GM12892 (cell line): ENCODE data around the gene ZNF79. TPM values are rescaled to one million over a fixed set of nuclear protein-coding genes. Genes with fewer than 3 reads are reported as not detected.
A peak's percentile ranks its signal among the peaks of the same experiment; 100 is the strongest.

Experiments
- DNase-seq: peaks from one replicate; pipeline ENCODE4 v3.0.0; 2011; ENCODE audit not compliant: insufficient read length
- FAIRE-seq: peaks from 2 replicates; lab custom pipeline; 2011; peaks lifted over from hg19 to GRCh38; lab: Jason Lieb, UNC
- POLR2A ChIP-seq: IDR thresholded peaks from 2 replicates; pipeline ENCODE4 v1.6.1; 2011; ENCODE audit warnings: low read depth, low read length, control low read depth
- POLR2AphosphoS5 ChIP-seq: IDR thresholded peaks from 2 replicates; pipeline ENCODE4 v1.6.1; 2011; ENCODE audit warnings: low read depth, low read length, control low read depth
- TAF1 ChIP-seq: IDR thresholded peaks from 2 replicates; pipeline ENCODE4 v1.6.1; 2011; ENCODE audit warnings: low read depth, mild to moderate bottlenecking, control low read depth, low read length, borderline replicate concordance
- polyA plus RNA-seq: library from polyadenylated mRNA; unstranded; fragments of >200 nt; gene quantifications from one replicate; pipeline ENCODE4 v1.2.1, GENCODE V29; 2012; ENCODE audit warnings: missing spikeins, inconsistent platforms; ENCODE audit not compliant: missing spikeins

The ZNF79 gene
- 4.2 TPM for polyA plus RNA-seq

- TF ChIP-seq POLR2A (peak; percentile 92), TAF1 (peak; percentile 75), POLR2AphosphoS5 (peak; percentile 90)
- DNase-seq (peak; percentile 95), FAIRE-seq (peak; percentile 95)
These were observed at the start of gene ZNF79 for GRCh38 chr9:127423934-127424675. Gene ZNF79, plus strand, starts transcription at chr9:127424382. Its CDS starts 406 bp downstream, at chr9:127424788.

GRCh38 chr9:127380479-127380878 lies 43.7 kb upstream of the ZNF79 start:
- no peak for FAIRE-seq
- TF ChIP-seq POLR2AphosphoS5 (no peak), TAF1 (no peak), POLR2A (no peak)
- DNase-seq: no peak

- FAIRE-seq: no peak
- TF ChIP-seq POLR2AphosphoS5 (no peak), POLR2A (no peak), TAF1 (no peak)
- no peak for DNase-seq
These were observed 41.6 kb upstream of the ZNF79 start for GRCh38 chr9:127382541-127382940.

GRCh38 chr9:127384016-127384730 lies 40.0 kb upstream of the ZNF79 start:
- DNase-seq: no peak
- FAIRE-seq: no peak
- TF ChIP-seq TAF1 (no peak), POLR2AphosphoS5 (no peak), POLR2A (no peak)

- FAIRE-seq (no peak), DNase-seq (no peak)
- TF ChIP-seq TAF1 (no peak), POLR2AphosphoS5 (no peak), POLR2A (no peak)
These were observed 39.3 kb upstream of the ZNF79 start for GRCh38 chr9:127384901-127385300.

- TF ChIP-seq POLR2A (no peak), POLR2AphosphoS5 (no peak), TAF1 (no peak)
- FAIRE-seq: no peak
- no peak for DNase-seq
These were observed 37.9 kb upstream of the ZNF79 start for GRCh38 chr9:127386249-127386648.

GRCh38 chr9:127386981-127387380 lies 37.2 kb upstream of the ZNF79 start:
- TF ChIP-seq POLR2AphosphoS5: no peak
- TF ChIP-seq POLR2A: no peak
- FAIRE-seq (no peak), DNase-seq (no peak)

- no peak for FAIRE-seq
- TF ChIP-seq TAF1 (no peak), POLR2A (no peak), POLR2AphosphoS5 (no peak)
- DNase-seq: no peak
These were observed 35.9 kb upstream of the ZNF79 start for GRCh38 chr9:127388037-127388855.

- DNase-seq (no peak), FAIRE-seq (no peak)
These were observed 35.3 kb upstream of the ZNF79 start for GRCh38 chr9:127388856-127389238.

GRCh38 chr9:127389381-127390247 lies 34.6 kb upstream of the ZNF79 start:
- no peak for FAIRE-seq
- TF ChIP-seq POLR2A (no peak), TAF1 (no peak), POLR2AphosphoS5 (no peak)
- DNase-seq: no peak

More at GRCh38 chr9:127388856-127389238, 35.3 kb upstream of the ZNF79 start:
- TF ChIP-seq TAF1 (no peak), POLR2AphosphoS5 (no peak), POLR2A (no peak)

GRCh38 chr9:127390248-127390545 lies 34.0 kb upstream of the ZNF79 start:
- DNase-seq (no peak), FAIRE-seq (no peak)
- TF ChIP-seq POLR2A: no peak
- TF ChIP-seq POLR2AphosphoS5: no peak
- TF ChIP-seq TAF1: no peak
